Activated CD4-positive, alpha-beta T cell treated with anti-CD3 and anti-CD28 coated beads, Interleukin-2, amount 50 U/mL, for 24 hours (primary cell): ENCODE results near the gene TUBB1.
"Not testable (repeated sequence)": the region's sequence is repeated elsewhere in the genome, so short reads cannot be mapped to it uniquely, and the experiment has no call there.

Source experiments
- DNase-seq, 2 donors: peaks; one replicate each; pipeline ENCODE4 v3.0.0-alpha.2; 2020; ENCODE audit warnings: low read depth in 1 of 2, low spot score in 1 of 2

The TUBB1 gene

GRCh38 chr20:59018817-59019216 is 412 bp upstream of the TUBB1 start:
- DNase-seq = no peak

GRCh38 chr20:59020938-59021551 is 1.8 kb downstream of the TUBB1 start:
- DNase-seq = no peak

GRCh38 chr20:59022754-59023153 is 3.5 kb downstream of the TUBB1 start:
- no peak for DNase-seq

GRCh38 chr20:59023616-59024015 is 4.4 kb downstream of the TUBB1 start:
- no peak for DNase-seq

GRCh38 chr20:59024111-59024530 is 4.9 kb downstream of the TUBB1 start:
- DNase-seq = no peak

GRCh38 chr20:59025086-59025485 is 5.9 kb downstream of the TUBB1 start:
- DNase-seq = no peak

- DNase-seq = no peak
Observed at GRCh38 chr20:59025511-59025910, 6.3 kb downstream of the TUBB1 start.

GRCh38 chr20:59026904-59027740 is 7.9 kb downstream of the TUBB1 start:
- DNase-seq = no peak

- DNase-seq = no peak
Observed at GRCh38 chr20:59027741-59028320, 8.6 kb downstream of the TUBB1 start.

- DNase-seq = no peak
Observed at GRCh38 chr20:59028812-59029211, 9.6 kb downstream of the TUBB1 start.

- no peak for DNase-seq
Observed at GRCh38 chr20:59030911-59031563, 11.8 kb downstream of the TUBB1 start.

GRCh38 chr20:59031564-59032022 is 12.4 kb downstream of the TUBB1 start:
- no peak for DNase-seq

GRCh38 chr20:59032023-59032712 is 12.9 kb downstream of the TUBB1 start, which contains the start of gene ATP5F1E:
TSS of gene ATP5F1E (minus strand) at chr20:59032335. CDS start at chr20:59032251, 84 bp downstream.
- DNase-seq = peak; percentile 89 to 93

GRCh38 chr20:59032713-59033059 is 13.5 kb downstream of the TUBB1 start:
- no peak for DNase-seq

- DNase-seq = no peak
Observed at GRCh38 chr20:59033093-59033492, 13.9 kb downstream of the TUBB1 start.

- no peak for DNase-seq
Observed at GRCh38 chr20:59033616-59034165, 14.5 kb downstream of the TUBB1 start.

GRCh38 chr20:59035381-59035780 is 16.2 kb downstream of the TUBB1 start:
- no peak for DNase-seq

GRCh38 chr20:59037386-59037785 is 18.2 kb downstream of the TUBB1 start:
- DNase-seq = no peak

- DNase-seq = no peak
Observed at GRCh38 chr20:59039233-59039632, 20.0 kb downstream of the TUBB1 start.

- DNase-seq = no peak
Observed at GRCh38 chr20:59040667-59041066, 21.4 kb downstream of the TUBB1 start.

GRCh38 chr20:59041487-59041886 is 22.3 kb downstream of the TUBB1 start:
- DNase-seq = not testable (repeated sequence)
